HepG2 (cell line): ENCODE results near the gene HSPA5. TPM values are rescaled to one million over a fixed set of nuclear protein-coding genes. Genes with fewer than 3 reads are reported as not detected.

Source experiments
- ARID4A ChIP-seq: sonication (generic); formaldehyde crosslinking; IDR thresholded peaks from 2 replicates; pipeline ENCODE4 v1.5.0; 2020; ENCODE audit warnings: mild to moderate bottlenecking, missing genetic modification reagents, borderline replicate concordance
- BORCS8-MEF2B ChIP-seq: sonication (generic); formaldehyde crosslinking; IDR thresholded peaks from 2 replicates; pipeline ENCODE4 v1.8.0; 2022; ENCODE audit warnings: mild to moderate bottlenecking, missing genetic modification reagents
- CCAR2 ChIP-seq: fragments of 200-400 bp; formaldehyde crosslinking; optimal IDR thresholded peaks from 2 replicates; pipeline ENCODE3; 2018; ENCODE audit warnings: low read depth, mild to moderate bottlenecking, low read length, moderate library complexity
- EEA1 ChIP-seq: sonication (generic); formaldehyde crosslinking; IDR thresholded peaks from 2 replicates; pipeline ENCODE4 v1.5.1; 2020; ENCODE audit warnings: mild to moderate bottlenecking, missing genetic modification reagents, borderline replicate concordance
- HDAC6 ChIP-seq: fragments of 200-600 bp; sonication (generic); IDR thresholded peaks from 2 replicates; pipeline ENCODE4 v1.7.0; 2017; ENCODE audit warnings: mild to moderate bottlenecking, antibody characterized with exemption, low read length, low read depth
- ISL2 ChIP-seq: sonication (generic); formaldehyde crosslinking; IDR thresholded peaks from 2 replicates; pipeline ENCODE4 v1.5.0; 2020; ENCODE audit warnings: missing genetic modification reagents
- MXD3 ChIP-seq: IDR thresholded peaks from 2 replicates; pipeline ENCODE4 v1.6.1; 2016; ENCODE audit warnings: mild to moderate bottlenecking, missing biosample characterization, missing genetic modification reagents
- MYPOP ChIP-seq: sonication (generic); formaldehyde crosslinking; IDR thresholded peaks from 2 replicates; pipeline ENCODE4 v1.8.1; 2023; ENCODE audit warnings: mild to moderate bottlenecking, moderate library complexity, missing genetic modification reagents
- REXO4 ChIP-seq: sonication (generic); formaldehyde crosslinking; IDR thresholded peaks from 2 replicates; pipeline ENCODE4 v1.8.0; 2022; ENCODE audit warnings: missing genetic modification reagents, mild to moderate bottlenecking, borderline replicate concordance
- RFX5 ChIP-seq: IDR thresholded peaks from 2 replicates; pipeline ENCODE4 v1.6.1; 2011; ENCODE audit warnings: low read depth, low read length, improper control_type of control experiment
- SNAPC2 ChIP-seq: sonication (generic); formaldehyde crosslinking; IDR thresholded peaks from 2 replicates; pipeline ENCODE4 v1.8.1; 2022; ENCODE audit warnings: mild to moderate bottlenecking, missing genetic modification reagents
- YY1 ChIP-seq: IDR thresholded peaks from 2 replicates; pipeline ENCODE4 v1.6.1; 2011; ENCODE audit warnings: low read length, low read depth, moderate library complexity, mild to moderate bottlenecking; ENCODE audit not compliant: insufficient read depth, insufficient replicate concordance
- ZFYVE20 ChIP-seq: sonication (generic); formaldehyde crosslinking; IDR thresholded peaks from 2 replicates; pipeline ENCODE4 v1.8.0; 2023; ENCODE audit warnings: low read depth, mild to moderate bottlenecking, moderate library complexity, missing genetic modification reagents, borderline replicate concordance
- ZHX1 ChIP-seq: sonication (generic); formaldehyde crosslinking; IDR thresholded peaks from 2 replicates; pipeline ENCODE4 v1.8.1; 2022; ENCODE audit warnings: low read depth, mild to moderate bottlenecking, missing genetic modification reagents
- ZNF329 ChIP-seq: sonication (generic); formaldehyde crosslinking; IDR thresholded peaks from 2 replicates; pipeline ENCODE4 v1.9.0; 2021; ENCODE audit warnings: low read depth, mild to moderate bottlenecking, missing genetic modification reagents
- ZNF547 ChIP-seq: sonication (generic); formaldehyde crosslinking; IDR thresholded peaks from 2 replicates; pipeline ENCODE4 v1.5.1; 2020; ENCODE audit warnings: mild to moderate bottlenecking, missing genetic modification reagents
- ZNF710 ChIP-seq: sonication (generic); formaldehyde crosslinking; IDR thresholded peaks from 2 replicates; pipeline ENCODE4 v1.5.0; 2020; ENCODE audit warnings: mild to moderate bottlenecking, missing genetic modification reagents, borderline replicate concordance
- ZNF720 ChIP-seq: sonication (generic); formaldehyde crosslinking; IDR thresholded peaks from 2 replicates; pipeline ENCODE4 v1.4.0; 2020; ENCODE audit warnings: missing genetic modification reagents
- polyA plus RNA-seq, 8 experiments: library from polyadenylated mRNA; depleted of rRNA in 3 of 8; stranded (reverse) in 7 of 8; unstranded in 1 of 8; fragments of >200 nt; fragmentation: Illumina TruSeq in 4 of 8; extraction: Trizol in 4 of 8; gene quantifications; 2 replicates each; pipeline versions ENCODE4 v1.2.1 to v1.2.3, GENCODE V29; 2011 to 2016; ENCODE audit warnings: low read depth in 4 of 8, missing spikeins in 1 of 8, mixed read lengths in 1 of 8; ENCODE audit not compliant: insufficient read depth in 1 of 8
- total RNA-seq, 5 experiments: library from RNA; depleted of rRNA; stranded (reverse); fragments of >200 nt; fragmentation: Illumina TruSeq; extraction: Trizol; gene quantifications; 2 replicates each; pipeline ENCODE4 v1.2.3, GENCODE V29; 2016; ENCODE audit warnings: low read depth in 1 of 5

The HSPA5 gene
- total and polyA plus RNA-seq, 2 of the 13 experiments (the other 11 are each of a cell fraction or from before 2014, with no cell fraction given) = 201 to 206 TPM

- no peak for TF ChIP-seq ZNF710
- TF ChIP-seq HDAC6 = no peak
- peak; percentile 91 for TF ChIP-seq ARID4A (CRISPR knock-in tag)
- no peak for TF ChIP-seq RFX5
- TF ChIP-seq BORCS8-MEF2B (CRISPR knock-in tag) = no peak
- TF ChIP-seq CCAR2 = no peak
- no peak for TF ChIP-seq REXO4 (CRISPR knock-in tag)
- no peak for TF ChIP-seq YY1
- TF ChIP-seq ZNF329 (CRISPR knock-in tag) = no peak
- no peak for TF ChIP-seq MYPOP (CRISPR knock-in tag)
- TF ChIP-seq ZNF720 (CRISPR knock-in tag) = no peak
- no peak for TF ChIP-seq SNAPC2
- peak; percentile 61; the same call in 1 of the 2 replicates for TF ChIP-seq ZNF547 (CRISPR knock-in tag)
- no peak for TF ChIP-seq EEA1 (CRISPR knock-in tag)
- TF ChIP-seq ISL2 (CRISPR knock-in tag) = peak; percentile 16; the same call in 1 of the 2 replicates
- no peak for TF ChIP-seq ZFYVE20 (CRISPR knock-in tag)
- peak; percentile 81; the same call in 1 of the 2 replicates for TF ChIP-seq ZHX1 (CRISPR knock-in tag)
- peak; percentile 80 for TF ChIP-seq MXD3 (CRISPR knock-in tag)
Observed at GRCh38 chr9:125200216-125201047, 40.7 kb downstream of the HSPA5 start, which contains the start of gene RABEPK (continued).
